ENCODE data around the gene RNF10. TPM values are rescaled to one million over a fixed set of nuclear protein-coding genes. Genes with fewer than 3 reads are reported as not detected.

RNF10 gene
- total and polyA plus RNA-seq, 10 of the 15 experiments (the other 5 are each of a cell fraction or from before 2014, with no cell fraction given), result 48.2 to 127 (median 64.5) TPM

DNA sequence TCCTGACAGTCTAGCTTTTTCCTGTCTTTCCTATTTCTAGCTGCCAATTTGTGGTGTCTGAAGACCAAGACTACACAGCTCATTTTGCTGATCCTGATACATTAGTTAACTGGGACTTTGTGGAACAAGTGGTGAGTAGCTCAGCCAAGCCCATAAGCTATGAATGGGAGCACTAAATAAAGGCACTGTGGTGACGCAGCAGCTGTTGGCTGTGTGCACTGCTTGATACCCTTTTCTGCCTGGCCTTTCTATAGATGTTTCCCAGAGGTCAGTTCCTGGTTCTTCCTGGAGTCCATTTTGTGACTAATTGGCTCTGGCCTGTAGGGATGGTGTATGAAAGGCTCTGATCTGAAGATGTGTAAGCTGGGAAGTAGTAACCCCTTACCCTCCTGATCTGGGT is 20.5 kb downstream of the RNF10 start:
- no peak for TF ChIP-seq HDGF (IDR thresholded peaks at IDR 0.05)
- TF ChIP-seq SIX5 (IDR thresholded peaks at IDR 0.05; ENCODE audit: low read depth, low read length, severe bottlenecking), result no peak
- TF ChIP-seq EZH2 (IDR thresholded peaks at IDR 0.05; ENCODE audit: borderline replicate concordance, control insufficient read depth, low read depth, low read length), result no peak
- no peak for TF ChIP-seq TARDBP (IDR thresholded peaks at IDR 0.05; ENCODE audit: borderline replicate concordance)
- no peak for TF ChIP-seq NFYA (IDR thresholded peaks at IDR 0.05; ENCODE audit: borderline replicate concordance, low read depth, low read length)
- TF ChIP-seq, protein P1, sequence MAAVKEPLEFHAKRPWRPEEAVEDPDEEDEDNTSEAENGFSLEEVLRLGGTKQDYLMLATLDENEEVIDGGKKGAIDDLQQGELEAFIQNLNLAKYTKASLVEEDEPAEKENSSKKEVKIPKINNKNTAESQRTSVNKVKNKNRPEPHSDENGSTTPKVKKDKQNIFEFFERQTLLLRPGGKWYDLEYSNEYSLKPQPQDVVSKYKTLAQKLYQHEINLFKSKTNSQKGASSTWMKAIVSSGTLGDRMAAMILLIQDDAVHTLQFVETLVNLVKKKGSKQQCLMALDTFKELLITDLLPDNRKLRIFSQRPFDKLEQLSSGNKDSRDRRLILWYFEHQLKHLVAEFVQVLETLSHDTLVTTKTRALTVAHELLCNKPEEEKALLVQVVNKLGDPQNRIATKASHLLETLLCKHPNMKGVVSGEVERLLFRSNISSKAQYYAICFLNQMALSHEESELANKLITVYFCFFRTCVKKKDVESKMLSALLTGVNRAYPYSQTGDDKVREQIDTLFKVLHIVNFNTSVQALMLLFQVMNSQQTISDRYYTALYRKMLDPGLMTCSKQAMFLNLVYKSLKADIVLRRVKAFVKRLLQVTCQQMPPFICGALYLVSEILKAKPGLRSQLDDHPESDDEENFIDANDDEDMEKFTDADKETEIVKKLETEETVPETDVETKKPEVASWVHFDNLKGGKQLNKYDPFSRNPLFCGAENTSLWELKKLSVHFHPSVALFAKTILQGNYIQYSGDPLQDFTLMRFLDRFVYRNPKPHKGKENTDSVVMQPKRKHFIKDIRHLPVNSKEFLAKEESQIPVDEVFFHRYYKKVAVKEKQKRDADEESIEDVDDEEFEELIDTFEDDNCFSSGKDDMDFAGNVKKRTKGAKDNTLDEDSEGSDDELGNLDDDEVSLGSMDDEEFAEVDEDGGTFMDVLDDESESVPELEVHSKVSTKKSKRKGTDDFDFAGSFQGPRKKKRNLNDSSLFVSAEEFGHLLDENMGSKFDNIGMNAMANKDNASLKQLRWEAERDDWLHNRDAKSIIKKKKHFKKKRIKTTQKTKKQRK (IDR thresholded peaks at IDR 0.05; ENCODE audit: low read depth, low read length), result no peak
- no peak for TF ChIP-seq CEBPB (IDR thresholded peaks at IDR 0.05; ENCODE audit: borderline replicate concordance in 1 of 2, low read depth in 2 of 2, low read length in 2 of 2)
- TF ChIP-seq POLR2AphosphoS5 (IDR thresholded peaks at IDR 0.05; ENCODE audit: low read length), result no peak
- no peak for TF ChIP-seq CHD1 (IDR thresholded peaks at IDR 0.05; ENCODE audit: low read depth, low read length)
- TF ChIP-seq ETV6 (conservative IDR thresholded peaks at IDR 0.05 in 1 of 2, IDR thresholded peaks at IDR 0.05 in 1 of 2; ENCODE audit: borderline replicate concordance in 1 of 2, low read depth in 1 of 2), result no peak
- no peak for TF ChIP-seq REST (IDR thresholded peaks at IDR 0.05; ENCODE audit: low read depth, low read length)
- TF ChIP-seq SPI1 (IDR thresholded peaks at IDR 0.05; ENCODE audit: borderline replicate concordance, insufficient read depth, low read depth, low read length), result no peak
- TF ChIP-seq RBBP5 (conservative IDR thresholded peaks at IDR 0.05), result no peak
- TF ChIP-seq JUND (IDR thresholded peaks at IDR 0.05; ENCODE audit: low read depth, low read length), result no peak
- no peak for TF ChIP-seq EP300 (IDR thresholded peaks at IDR 0.05; ENCODE audit: borderline replicate concordance in 1 of 2, control insufficient read depth in 1 of 2, low read depth in 2 of 2, low read length in 2 of 2)
- TF ChIP-seq ZNF24 (IDR thresholded peaks at IDR 0.05), result no peak
- TF ChIP-seq BCL11A (IDR thresholded peaks at IDR 0.05; ENCODE audit: low read depth, low read length), result no peak
- Histone ChIP-seq H3K36me3 (ENCODE audit: control insufficient read depth in 2 of 2, insufficient read depth in 2 of 2, low read length in 1 of 2) (peaks cover 14 to 23% of the 10 kb centered on the region in 2 experiments), H3K79me2 (ENCODE audit: control insufficient read depth, insufficient read depth, low read length) (no peaks in the 10 kb centered on the region; the same call in 1 of the 2 replicates), H3K9ac (ENCODE audit: control insufficient read depth, insufficient read depth, low read length) (no peak overlapping the region), H3K27me3 (replicated peaks in 1 of 2; ENCODE audit: control insufficient read depth in 2 of 2, insufficient read depth in 2 of 2, low read length in 1 of 2) (no peaks in the 10 kb centered on the region), H4K20me1 (ENCODE audit: control insufficient read depth, insufficient read depth) (peaks cover 3% of the 10 kb centered on the region; the same call in 1 of the 2 replicates), H3K27ac (ENCODE audit: control insufficient read depth, insufficient read depth) (no peak overlapping the region), H3K4me2 (ENCODE audit: control insufficient read depth, insufficient read depth) (no peak overlapping the region), H3K4me1 (ENCODE audit: control insufficient read depth, insufficient read depth, low read length) (no peaks in the 10 kb centered on the region), H3K9me3 (replicated peaks; ENCODE audit: control insufficient read depth, insufficient read depth, low read length) (no peaks in the 10 kb centered on the region), H3K4me3 (no peak overlapping the region), H2AFZ (ENCODE audit: control insufficient read depth, low read depth, low read length) (no peak overlapping the region)
- in situ Hi-C loops (cut with MboI) (no loop called here), intact Hi-C loops (cut with micrococcal nuclease; ENCODE audit: unreplicated experiment) (no loop called here)
- no TSS peak for BruUV-seq (replicated peaks)
- ChIA-PET RAD21 (ENCODE audit: unreplicated experiment) (no interaction called here), CTCF (interaction anchor here (1.0 kb wide), 1 partner anchor 28 kb away, joined by 3 read pairs; no protein-coding TSS in a partner anchor), POLR2A (no interaction called here), SMC1A (ENCODE audit: uncharacterized antibody, unreplicated experiment) (interaction anchor here (0.6 kb wide), 1 partner anchor 105 kb away, joined by 3 read pairs; no protein-coding TSS in a partner anchor)
- 94% methylated on average over 1 of the region's 1 CpG for WGBS (ENCODE audit: insufficient coverage, insufficient replicate concordance, low lambda C conversion rate, missing lambda C conversion rate)
- ATAC-seq (no peak), FAIRE-seq (no peak), DNase-seq (ENCODE audit: low read depth, low spot score) (no peak)

All from GM12878 (cell line).